Hematopoietic multipotent progenitor cell treated with erythropoietin and hydrocortisone succinate and interleukin-3 and kit ligand, for 6 days (in vitro differentiated cells): Measurements from ENCODE around the gene ACP1.

Experiments
- DNase-seq: peaks from one replicate; pipeline ENCODE4 v3.0.0-alpha.2; 2015

ACP1 gene

DNA sequence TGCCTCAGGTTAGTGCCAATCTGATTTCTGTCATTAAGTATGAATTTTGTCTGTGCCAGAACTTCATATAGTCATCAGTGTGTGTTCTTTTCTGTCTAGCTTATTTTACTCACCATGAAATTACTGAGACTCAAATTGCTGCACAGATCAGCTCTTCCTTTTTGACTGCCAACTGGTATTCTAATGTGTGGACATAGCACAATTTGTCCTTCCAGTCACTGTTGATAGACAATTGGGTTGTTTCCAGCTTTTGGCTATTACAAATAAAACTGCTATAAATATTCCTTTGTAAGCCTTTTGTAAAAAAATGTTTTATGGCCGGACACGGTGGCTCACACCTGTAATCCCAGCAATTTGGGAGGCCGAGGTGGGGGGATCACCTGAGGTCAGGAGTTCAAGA lies 8.7 kb upstream of the ACP1 start:
- DNase-seq, result no peak

DNA sequence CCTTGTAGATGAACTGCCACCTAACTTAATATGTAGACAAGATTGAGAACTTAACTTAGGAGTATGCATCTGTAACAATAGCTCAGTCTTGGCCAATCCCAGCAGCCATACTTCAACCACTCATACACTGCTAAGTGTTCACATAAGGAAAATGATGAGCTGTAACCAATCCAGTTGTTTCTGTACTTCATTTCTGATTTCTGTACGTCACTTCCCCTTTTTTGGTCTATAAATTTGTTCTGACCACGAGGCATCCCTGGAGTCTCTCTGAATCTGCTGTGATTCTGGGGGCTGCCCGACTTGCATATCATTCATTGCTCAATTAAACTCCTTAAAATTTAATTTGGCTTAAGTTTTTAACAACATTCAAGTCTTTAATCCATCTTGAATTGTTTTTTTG lies 7.3 kb upstream of the ACP1 start:
- no peak for DNase-seq

DNA sequence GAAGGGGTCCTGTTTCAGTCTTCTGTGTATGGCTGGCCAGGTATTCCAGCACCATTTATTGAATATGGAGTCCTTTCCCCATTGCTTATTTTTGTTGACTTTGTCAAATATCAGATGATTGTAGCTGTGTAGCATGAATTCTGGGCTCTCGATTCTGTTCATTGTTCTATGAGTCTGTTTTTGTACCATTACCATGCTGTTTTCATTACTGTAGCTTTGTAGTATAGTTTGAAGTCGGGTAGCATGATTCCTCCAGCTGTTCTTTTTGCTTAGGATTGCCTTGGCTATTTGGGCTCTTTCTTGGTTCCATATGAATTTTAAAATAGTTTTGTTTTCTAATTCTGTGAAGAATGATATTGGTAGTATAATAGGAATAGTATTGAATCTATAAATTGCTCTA lies 6.9 kb upstream of the ACP1 start:
- no peak for DNase-seq

DNA sequence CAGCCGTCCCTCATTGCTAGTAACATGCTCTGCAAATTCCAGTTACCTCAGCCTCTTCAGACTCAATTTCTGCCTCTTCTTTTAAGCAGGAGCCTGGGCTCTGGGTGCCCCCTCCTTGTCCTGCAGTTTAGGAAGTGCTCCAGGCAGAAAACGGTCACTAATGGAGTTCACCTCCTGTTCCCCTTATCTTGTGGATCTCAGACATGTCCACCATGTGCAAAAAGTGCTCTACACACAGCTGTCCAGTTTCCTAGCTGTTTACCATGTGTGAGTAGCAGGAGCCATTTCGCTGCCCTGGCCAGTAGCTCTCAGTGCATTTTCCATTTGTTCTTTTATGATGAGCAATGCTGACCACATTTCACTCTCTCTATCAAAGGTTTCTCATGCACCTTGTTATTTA lies 5.8 kb upstream of the ACP1 start:
- DNase-seq, result no peak

DNA sequence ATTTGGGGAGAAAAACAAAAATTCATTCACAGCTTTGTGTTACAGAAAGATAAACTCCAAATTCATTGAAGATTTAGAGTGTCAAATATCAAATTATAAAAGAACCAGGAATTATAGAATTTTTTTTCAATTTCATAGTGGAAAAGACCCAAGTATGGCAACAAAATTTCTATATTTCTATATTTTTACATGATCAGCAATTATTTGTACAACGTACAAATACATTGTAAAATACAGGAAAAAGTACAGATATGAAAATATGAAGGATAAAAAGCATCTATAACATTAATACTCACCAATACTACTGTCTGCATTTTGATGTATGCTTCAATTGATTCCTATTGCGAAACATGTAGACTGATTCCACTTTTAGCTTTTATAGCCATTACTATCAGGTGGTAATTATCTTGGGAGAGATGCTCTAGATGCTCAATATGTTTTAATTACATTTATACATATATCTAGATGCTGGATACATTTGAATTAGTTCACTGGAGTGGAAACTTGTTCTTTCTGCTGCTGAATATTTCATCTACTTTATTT lies 4.9 kb upstream of the ACP1 start:
- DNase-seq, result no peak

DNA sequence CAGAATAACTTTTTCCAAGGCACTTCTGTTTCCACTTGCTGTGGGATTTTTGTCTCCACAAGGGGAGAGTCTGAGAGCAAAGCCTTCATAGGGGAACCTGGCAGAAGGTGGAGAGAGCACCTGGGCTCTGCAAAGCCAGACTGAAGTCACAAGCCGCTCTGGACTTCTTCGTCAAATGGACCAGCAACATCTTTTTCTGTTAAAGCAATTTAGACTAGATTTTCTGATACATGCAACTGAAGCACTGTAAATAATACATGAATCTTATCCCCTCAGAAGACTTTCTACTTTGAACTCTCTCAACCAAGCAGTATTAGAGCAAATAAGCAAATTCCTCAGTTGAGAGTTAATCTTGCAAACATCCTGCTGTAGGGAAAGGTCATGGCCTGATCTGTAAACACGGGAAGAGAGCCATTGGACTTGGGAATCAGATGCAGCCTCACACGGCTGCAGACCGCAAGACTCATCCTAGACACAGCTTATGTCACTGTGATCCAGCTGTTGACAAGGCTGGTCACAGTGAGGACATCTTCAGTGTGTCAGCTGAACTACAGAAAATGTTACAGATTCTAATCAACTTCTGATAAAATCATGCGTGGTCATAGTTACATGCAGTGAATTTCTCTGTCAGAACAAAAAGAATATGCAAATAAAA lies 4.1 kb upstream of the ACP1 start:
- peak; percentile 38 for DNase-seq

DNA sequence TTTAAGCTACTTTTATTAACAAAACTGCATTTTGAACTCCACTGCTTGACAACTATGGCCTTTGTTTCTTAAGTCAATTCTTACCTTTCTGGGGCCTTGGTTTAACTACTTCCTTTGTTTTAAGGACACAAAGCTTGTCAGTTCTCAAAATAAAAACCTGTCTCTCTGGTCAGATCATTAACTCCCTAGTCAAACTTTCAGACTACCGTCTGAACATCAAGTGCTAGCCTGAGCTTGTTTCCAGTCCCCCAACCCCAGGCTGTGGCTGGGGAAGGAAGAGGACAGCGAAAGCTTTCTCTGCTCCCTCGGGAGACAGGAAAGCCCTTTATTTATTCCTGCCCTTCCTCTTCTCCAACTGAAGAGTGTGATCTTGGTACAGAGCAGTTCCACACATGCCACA lies 2.6 kb upstream of the ACP1 start:
- DNase-seq, result no peak

DNA sequence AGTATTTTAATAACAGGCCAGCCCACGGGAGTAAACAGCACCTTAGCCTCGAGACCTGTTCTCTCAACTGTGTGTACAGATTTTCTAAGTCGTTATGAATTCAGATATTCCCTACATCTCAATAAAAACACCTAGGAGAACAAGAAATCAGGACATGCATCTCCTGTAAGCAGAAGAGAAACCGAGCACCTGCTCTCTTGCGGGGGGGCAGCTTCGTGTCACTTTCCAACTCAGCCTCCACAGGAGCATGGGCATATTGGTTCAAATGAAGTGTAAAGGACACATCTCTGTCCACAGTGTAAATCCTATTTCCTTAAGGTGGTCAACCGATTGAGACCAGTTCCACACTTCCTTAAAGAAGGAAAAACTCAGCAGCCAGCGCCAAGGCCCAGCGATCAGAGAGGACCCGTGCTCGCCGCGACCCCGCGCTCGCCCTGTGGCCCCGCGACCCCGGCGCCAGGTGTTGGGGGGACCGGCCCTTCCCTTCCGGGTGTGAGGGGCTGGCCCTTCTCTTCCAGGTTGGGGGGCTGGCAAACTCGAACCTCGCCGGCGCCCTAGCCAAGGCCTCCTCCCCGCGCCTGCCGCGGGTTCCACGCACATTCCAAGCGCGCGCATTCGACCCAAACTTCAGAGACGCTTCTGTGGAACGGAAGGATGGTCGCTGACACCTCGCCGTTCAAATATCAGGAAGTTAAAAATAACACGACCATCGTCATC lies 1.6 kb upstream of the ACP1 start:
- no peak for DNase-seq

DNA sequence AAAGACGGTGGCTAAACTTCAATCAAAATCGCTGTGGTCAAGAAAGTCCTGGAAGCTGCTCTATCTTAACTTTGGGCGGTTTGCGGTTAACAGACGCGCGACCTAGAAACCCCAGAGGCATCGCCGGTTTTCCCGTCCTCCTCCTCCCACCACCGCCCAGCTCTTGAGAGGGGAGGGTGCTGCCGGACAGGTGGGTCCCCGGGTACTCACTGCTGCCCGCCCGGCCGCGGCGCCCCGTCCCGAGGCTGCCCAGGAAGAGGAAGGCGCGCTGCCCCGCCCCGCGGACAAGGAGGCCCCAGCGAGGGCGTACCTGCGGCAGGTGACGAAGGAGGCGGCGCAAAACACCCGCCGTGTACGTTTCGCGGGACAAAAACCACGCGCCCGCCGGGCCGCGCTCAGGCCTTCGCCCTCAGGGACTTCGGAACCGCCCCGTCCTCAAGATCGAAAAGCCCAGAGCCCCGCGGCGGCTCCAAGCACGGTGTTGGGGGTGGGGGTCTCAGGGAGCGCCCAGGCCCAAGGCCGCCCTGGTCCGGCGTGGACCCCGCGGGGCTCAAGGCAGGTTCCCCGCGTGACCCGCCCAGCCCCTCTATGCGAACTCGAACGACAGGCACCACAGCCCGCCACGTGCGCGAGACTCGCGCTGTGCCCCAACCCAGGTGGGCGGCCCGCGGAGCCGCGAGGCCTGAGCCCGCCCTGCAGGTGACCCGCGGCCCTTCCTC lies 814 bp upstream of the ACP1 start, which contains the start of gene SH3YL1:
TSS of gene SH3YL1 (minus strand) at position 259 of the 719 bp plus-strand sequence. CDS start at position 211, 48 bp downstream.
- DNase-seq, result peak; percentile 55

DNA sequence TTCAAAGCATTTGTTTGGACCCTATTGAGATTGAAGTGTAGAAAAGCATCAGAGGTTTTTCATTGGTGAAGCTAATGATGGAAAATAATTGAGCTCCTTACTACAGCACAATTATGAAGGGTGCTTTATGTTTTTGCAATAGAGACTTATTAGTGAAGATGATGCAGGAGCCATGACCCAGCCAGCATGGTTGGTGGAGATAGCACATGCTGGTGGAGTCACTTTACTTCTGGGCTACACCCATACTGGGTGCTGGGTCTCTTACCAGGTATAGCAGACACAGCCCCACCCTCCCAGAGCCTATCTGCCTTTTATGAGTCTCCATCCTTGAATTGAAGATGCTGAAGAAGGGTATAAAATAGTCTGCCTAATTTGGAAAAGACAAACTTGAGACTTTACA lies 3.6 kb downstream of the ACP1 start:
- DNase-seq, result peak; percentile 65

DNA sequence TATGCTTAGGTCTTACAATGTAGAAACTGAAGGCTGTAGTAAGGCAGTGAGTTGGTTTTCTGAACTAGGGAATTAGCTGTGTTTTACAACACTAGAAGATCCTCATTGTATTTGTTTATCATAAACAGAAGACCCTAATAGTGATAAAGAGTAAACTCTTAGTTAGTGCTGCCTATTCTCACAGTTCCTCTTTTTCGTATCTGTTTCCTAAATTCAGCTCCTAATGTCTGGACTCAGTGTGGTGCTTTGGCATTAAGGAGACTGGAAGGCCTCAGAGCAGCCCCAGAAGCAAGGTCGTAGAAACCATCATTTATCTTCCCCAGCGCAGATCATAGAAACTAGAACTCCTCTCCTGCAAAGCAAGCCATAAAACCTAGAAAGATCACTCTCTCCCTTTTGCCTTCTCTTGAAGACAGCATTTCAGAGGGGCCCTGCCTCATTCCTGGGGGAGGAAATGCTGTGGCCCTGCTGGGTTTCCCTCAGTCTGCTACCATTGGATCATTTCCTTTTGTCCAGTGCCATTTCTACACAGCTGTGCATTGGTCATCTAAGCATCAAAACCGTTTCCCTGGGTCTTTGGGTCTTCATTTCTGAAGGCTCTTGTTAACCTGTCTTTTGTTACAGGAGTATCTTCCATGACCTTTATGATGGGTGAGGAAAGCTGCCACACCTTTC lies 4.7 kb downstream of the ACP1 start:
- no peak for DNase-seq

DNA sequence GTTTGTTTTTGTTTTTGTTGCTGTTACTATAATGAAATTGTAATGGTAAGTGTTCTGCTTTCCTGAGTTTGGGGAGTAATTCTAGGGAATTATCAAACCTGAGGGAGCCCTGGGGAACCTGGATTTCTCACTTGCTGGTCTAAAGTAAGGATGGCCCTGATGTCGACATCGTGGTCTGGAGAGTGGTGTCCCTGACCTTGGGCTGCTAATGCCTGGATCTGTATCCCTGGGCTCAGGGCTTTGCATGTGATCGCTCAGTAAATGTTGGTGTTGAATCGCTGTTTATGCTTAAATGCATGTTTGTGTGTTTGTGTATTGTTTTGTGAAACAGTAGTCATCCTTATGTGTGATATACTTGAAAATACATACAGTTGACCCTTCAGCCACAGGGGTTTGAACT lies 6.1 kb downstream of the ACP1 start:
- DNase-seq, result no peak

DNA sequence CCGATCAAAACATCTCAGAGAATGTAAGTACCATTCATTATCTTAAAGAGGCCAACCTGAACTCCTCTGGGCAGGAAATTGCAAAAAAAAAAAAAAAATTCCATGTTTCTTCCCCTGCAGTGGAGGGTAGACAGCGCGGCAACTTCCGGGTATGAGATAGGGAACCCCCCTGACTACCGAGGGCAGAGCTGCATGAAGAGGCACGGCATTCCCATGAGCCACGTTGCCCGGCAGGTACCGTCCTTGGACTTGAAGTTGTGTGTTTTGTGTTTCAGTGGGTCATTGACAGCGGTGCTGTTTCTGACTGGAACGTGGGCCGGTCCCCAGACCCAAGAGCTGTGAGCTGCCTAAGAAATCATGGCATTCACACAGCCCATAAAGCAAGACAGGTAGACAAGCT lies 7.2 kb downstream of the ACP1 start:
- DNase-seq, result no peak

DNA sequence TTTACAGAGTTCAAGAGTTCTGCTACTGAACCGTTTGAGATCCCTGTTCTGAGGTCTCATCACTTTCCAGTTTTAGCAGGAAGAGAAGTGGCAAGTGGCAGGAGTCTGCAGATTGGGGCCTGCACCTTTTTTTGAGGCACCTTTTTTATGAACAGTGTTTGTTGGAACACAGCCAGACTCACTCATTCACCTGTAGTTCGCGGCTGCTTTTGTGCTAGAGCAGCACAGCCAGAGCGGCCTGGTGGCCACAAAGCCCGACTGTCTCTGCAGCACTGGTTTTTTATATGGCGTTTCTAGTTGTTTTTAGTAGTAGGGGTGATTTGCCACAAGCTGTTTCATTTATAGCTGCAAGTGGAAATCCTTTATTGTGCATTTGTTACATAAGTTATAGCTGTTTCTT lies 8.6 kb downstream of the ACP1 start:
- DNase-seq, result no peak

DNA sequence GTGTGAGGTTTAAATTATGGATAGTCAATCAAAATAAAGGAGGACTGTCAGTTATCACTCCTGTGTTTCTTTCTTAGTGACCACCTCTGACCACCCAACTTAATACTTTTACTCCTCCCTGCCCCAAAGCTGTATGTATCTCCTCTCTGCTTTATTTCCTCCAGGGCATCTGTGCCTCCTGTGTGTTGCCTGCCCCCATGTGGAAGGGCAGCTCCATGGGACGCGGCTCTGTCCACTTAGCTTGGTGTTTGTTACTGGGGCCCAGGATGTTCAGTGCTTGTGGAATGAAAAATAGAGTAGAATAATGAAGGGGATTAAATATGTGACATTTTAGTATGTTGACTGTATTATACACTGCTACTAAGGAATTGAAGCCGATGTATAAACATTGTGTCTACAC lies 9.8 kb downstream of the ACP1 start:
- DNase-seq, result peak; percentile 27

DNA sequence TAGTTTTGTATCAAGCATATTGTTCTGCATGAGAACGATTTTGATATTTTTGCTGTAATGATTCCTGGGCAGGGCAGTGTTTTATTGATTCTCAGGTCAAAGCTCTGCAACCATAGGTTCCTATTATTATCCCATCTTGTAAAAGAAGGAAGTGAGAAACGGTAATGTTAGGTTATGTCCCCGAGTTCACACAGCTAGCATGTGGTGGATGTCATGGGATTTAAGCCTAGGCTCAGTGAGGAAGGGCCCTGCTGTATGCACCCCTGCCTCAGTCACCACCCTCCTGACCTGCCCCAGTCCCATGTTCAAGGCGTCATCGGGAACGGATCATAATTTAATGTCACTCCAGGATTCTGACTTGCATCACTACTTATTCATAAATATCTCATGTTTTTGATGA lies 10.7 kb downstream of the ACP1 start:
- no peak for DNase-seq

DNA sequence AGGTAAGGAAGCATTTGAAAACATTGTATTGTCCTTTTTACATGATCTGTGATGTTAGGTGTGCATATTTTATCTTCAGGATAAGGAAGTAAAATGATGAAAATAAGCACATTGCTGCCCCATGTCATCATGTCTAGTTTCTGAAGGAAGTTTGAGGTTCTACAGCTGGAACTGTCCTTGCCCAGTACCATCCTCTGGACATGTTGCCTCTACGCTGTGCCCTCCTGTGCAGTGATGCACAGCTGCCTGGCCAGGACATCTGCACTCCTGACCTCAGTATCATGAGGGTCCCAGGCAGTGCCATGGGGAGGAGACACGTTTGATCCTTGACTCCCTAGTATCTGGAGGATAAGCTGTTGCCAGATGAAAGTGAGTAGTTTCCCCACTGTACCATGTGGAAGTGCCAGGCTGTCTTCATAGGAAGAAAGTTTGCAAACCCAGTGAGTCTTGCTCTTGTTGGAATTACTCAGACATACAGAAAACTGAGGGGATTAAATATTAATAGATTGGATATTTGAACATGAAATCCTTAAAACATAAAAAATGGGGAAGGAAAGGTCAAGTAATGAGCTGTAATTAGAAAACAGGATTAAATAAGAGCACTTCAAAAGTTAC lies 13.7 kb downstream of the ACP1 start:
- DNase-seq, result no peak

DNA sequence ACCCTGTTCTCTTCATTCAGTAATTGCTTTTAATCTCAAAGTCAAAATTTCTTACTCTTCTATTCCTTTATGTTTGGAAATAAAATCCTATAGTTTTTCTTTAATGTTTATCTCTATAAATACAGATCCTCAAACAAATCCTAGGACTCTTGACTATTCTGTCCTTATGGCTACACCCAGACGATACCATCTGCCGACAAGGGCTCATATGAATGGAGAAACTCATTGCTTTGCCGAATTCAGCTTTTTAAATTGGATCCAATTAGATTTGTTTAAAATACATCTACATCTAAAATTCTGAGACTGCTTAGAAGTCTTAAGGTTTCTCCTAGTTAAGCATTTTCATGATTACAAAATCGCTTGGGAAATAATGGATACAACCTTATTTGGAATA lies 14.2 kb downstream of the ACP1 start:
- DNase-seq, result no peak

DNA sequence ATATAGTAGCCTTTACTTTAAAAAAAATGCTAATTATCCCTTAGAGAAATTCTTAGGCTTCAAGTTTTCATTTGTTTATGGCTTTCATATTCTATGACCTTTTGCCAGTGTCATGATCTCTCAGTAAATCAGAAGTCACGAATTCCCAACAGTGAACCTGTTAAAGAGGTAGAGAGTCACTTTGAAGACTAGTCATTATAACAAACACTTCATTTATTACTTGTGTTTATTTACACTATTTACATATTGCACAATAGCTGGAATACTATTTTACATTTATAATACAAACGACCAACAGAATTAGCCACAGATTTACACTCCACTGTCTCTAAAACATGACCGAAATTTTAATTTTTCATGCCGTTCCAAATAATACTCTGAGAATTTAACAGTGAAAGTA lies 14.6 kb downstream of the ACP1 start:
- no peak for DNase-seq

DNA sequence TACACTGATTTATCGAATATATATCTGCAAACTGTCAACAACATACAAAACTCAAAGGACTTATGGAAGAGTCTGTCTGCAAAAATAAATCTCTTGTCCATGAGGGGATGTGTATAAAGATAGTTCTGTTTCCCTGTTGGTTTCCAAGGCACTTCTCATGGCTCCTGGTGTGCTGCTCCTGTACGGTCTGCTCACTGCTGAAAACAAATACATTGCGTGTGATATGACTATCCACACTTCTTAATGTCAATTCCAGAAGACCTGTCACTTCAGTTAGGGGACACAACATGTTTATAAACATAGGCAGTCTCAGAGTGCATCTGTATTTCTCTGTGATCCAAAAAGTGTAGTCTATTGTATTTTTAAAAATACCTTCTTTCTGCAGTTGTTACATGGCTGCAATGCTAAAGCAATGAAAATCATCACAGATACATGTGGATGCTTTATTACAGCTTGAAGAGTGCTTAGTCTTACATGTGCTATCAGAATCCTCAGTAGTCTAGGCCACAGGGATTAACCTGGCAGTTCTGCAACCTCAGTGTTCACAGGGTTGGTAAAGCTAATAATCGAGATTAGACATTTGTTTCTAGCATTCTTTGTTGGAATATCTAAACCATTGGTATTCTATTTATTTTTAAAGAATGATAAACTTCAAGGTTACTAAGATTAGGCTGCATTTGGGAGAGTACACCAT lies 15.4 kb downstream of the ACP1 start:
- no peak for DNase-seq

DNA sequence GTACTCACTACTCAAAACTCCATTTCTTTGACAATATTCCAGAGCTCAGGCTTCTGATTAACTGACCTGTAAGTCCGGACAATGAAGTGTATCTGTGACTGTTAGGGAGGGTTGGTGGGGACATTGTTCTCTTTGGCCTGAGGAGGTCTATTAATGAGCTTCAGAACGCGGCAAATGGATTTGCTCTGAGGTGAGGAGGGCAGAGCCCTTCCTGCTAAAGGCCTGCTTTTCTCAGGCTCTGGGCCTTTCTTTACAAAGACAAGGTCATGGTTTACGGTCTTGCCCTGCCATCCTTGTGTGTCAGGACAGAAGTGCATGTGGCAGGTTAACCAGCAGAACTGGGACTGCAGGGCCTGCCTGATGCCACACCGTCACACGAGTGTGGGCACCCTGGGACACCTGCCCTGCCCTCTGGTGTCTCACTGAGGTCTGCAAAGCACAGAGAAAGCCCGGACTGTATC lies 15.9 kb downstream of the ACP1 start:
- DNase-seq, result no peak

DNA sequence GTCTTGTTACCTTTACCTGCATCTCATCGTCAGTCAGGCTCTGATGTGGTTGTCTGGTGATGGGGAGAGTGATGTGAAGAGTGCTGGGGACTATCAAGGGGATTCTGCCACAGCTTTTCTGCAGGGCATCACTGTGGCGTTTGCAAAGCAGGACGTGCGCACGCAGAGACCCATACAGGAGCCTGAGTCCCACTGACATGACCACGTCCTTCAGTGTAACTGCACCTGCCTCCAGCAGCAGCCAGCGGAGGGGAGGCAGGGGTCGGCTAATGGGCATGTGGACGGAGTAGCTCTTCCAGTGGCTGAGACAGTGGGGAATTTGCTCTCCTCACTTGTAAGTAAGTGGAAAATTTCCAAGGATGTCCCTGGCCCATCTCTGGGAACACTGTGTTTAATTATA lies 16.6 kb downstream of the ACP1 start:
- no peak for DNase-seq
